Right cardiac atrium (tissue), 5 donors: Measurements from ENCODE around the gene TTC28. TPM values are rescaled to one million over a fixed set of nuclear protein-coding genes. Genes with fewer than 3 reads are reported as not detected.
"Not testable (repeated sequence)": the region's sequence is repeated elsewhere in the genome, so short reads cannot be mapped to it uniquely, and the experiment has no call there.

Experiments used
- ATAC-seq, 2 donors: fragments of 200-7000 bp; cut with Tn5 transposase; one replicate each; pipeline versions ENCODE4 v1.8.0 to v1.9.1; 2020; ENCODE audit warnings: moderate library complexity in 2 of 2, mild to moderate bottlenecking in 1 of 2
- DNase-seq, 3 donors: peaks; one replicate each; pipeline ENCODE4 v3.0.0-alpha.2; 2020
- H3K27ac ChIP-seq: one replicate; pipeline ENCODE4 v1.5.1; 2013; ENCODE audit warnings: mild to moderate bottlenecking, low read length, control low read depth, moderate library complexity
- H3K27me3 ChIP-seq: one replicate; pipeline ENCODE4 v1.6.1; 2013; ENCODE audit not compliant: control insufficient read depth, insufficient read depth
- H3K4me1 ChIP-seq: one replicate; pipeline ENCODE4 v1.6.1; 2013; ENCODE audit warnings: low read length; ENCODE audit not compliant: control insufficient read depth, insufficient read depth
- H3K4me3 ChIP-seq: one replicate; pipeline ENCODE4 v1.5.1; 2013; ENCODE audit warnings: low read length, control low read depth
- H3K9me3 ChIP-seq: one replicate; pipeline ENCODE4 v1.6.1; 2013; ENCODE audit warnings: low read length; ENCODE audit not compliant: control insufficient read depth
- WGBS: extraction: QIAGEN DNeasy Blood & Tissue Kit; methylation state at CpG from one replicate; pipeline ENCODE4 v1.1.7; 2013; 5-methylcytosine and 5-hydroxymethylcytosine counted together
- intact Hi-C, 4 donors: fragments of 100-400 bp; cut with DNase I; formaldehyde crosslinking; loops; one replicate each; pipeline versions ENCODE4 v1.11.0 to v1.14.0; 2022 to 2023
- polyA plus RNA-seq: library from polyadenylated mRNA; stranded (reverse); fragments of 200-250 nt; gene quantifications from one replicate; pipeline ENCODE4 v1.2.3, GENCODE V29; 2013
- total RNA-seq, 4 donors: library from RNA; stranded (reverse); fragmentation: NEBNext Ultra II Directional; extraction: Animal tissue kit (Norgen Biotek cat#: 25700); gene quantifications; one replicate each; pipeline ENCODE4 v1.2.1, GENCODE V29; 2021
- donor health status: healthy with polysubstance abuse.
- donor health status: DM: no; HTN: yes; CAD: no.
- donor health status: DM: no; HTN: no; CAD: no.
- donor health status: DM: no; HTN: yes; CAD: no; lungs with severe emphysema.
- donor health status: DM: yes; HTN: yes; CAD: no.

Gene TTC28
- total and polyA plus RNA-seq, 5 donors = 5.7 to 21.1 (median 18.9) TPM

DNA sequence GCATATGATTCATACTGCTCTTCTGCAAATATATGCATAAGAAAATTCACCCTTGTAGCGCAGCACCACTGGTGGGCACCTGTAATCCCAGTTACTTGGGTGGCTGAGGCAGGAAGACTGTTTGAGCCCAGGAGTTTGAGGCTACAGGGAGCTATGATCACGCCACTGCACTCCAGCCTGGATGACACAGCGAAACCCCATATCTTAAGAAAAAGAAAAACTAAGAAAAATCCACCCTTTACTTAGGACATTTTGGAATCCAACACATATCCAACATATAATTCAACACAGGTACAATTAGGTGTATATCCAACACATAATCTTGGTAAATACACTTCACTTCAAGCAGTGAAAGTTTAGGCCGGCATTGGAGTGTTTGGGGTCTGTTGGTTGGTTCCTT is 505.1 kb downstream of the TTC28 start:
- intact Hi-C loops = no loop called here
- Histone ChIP-seq H3K27me3 (no peaks in the 10 kb centered on the region), H3K4me3 (no peak overlapping the region), H3K4me1 (no peaks in the 10 kb centered on the region), H3K9me3 (no peaks in the 10 kb centered on the region), H3K27ac (no peak overlapping the region)
- 99% methylated on average over 4 of the region's 4 CpGs for whole genome bisulfite sequencing
- no peak for DNase-seq
- ATAC-seq = no peak

GRCh38 chr22:28172892-28173670 is 506.6 kb downstream of the TTC28 start:
- Histone ChIP-seq H3K4me1 (no peaks in the 10 kb centered on the region), H3K27ac (no peak overlapping the region), H3K27me3 (no peaks in the 10 kb centered on the region), H3K9me3 (no peaks in the 10 kb centered on the region), H3K4me3 (no peak overlapping the region)
- 63% methylated on average over 4 of the region's 4 CpGs for WGBS
- intact Hi-C loops = no loop called here
- ATAC-seq = no peak
- DNase-seq = no peak

GRCh38 chr22:28171712-28172111 is 507.9 kb downstream of the TTC28 start:
- no peaks in the 10 kb centered on the region for H3K27me3 ChIP-seq
- ATAC-seq = no peak

GRCh38 chr22:28171115-28171514 is 508.5 kb downstream of the TTC28 start:
- H3K27ac ChIP-seq = no peak overlapping the region
- ATAC-seq (peak; percentile 42 to 51), DNase-seq (no peak)
- no peak overlapping the region for H3K4me3 ChIP-seq
- no peaks in the 10 kb centered on the region for H3K27me3 ChIP-seq
- intact Hi-C loops = no loop called here
- H3K9me3 ChIP-seq = no peaks in the 10 kb centered on the region
- 54% methylated on average over 2 of the region's 2 CpGs for WGBS
- no peaks in the 10 kb centered on the region for H3K4me1 ChIP-seq

More at GRCh38 chr22:28171712-28172111, 507.9 kb downstream of the TTC28 start:
- no peak for DNase-seq
- intact Hi-C loops = no loop called here
- H3K4me1 ChIP-seq = no peaks in the 10 kb centered on the region
- H3K4me3 ChIP-seq = no peak overlapping the region
- H3K9me3 ChIP-seq = no peaks in the 10 kb centered on the region
- H3K27ac ChIP-seq = no peak overlapping the region

- intact Hi-C loops, DNase-seq, ATAC-seq, H3K27ac ChIP-seq, H3K27me3 ChIP-seq, H3K4me1 ChIP-seq, H3K4me3 ChIP-seq, H3K9me3 ChIP-seq: not testable (repeated sequence)
- WGBS = 98% methylated on average over 2 of the region's 2 CpGs
Measured at GRCh38 chr22:28169314-28169713, 510.3 kb downstream of the TTC28 start.

GRCh38 chr22:28155808-28156207 is 523.8 kb downstream of the TTC28 start:
- Histone ChIP-seq H3K4me3 (no peak overlapping the region), H3K9me3 (no peaks in the 10 kb centered on the region), H3K4me1 (no peaks in the 10 kb centered on the region), H3K27ac (no peak overlapping the region), H3K27me3 (no peaks in the 10 kb centered on the region)
- no peak for DNase-seq
- intact Hi-C loops = no loop called here
- ATAC-seq = no peak

GRCh38 chr22:28154861-28155260 is 524.8 kb downstream of the TTC28 start:
- ATAC-seq (no peak), DNase-seq (no peak)
- Histone ChIP-seq H3K4me3 (no peak overlapping the region), H3K27ac (no peak overlapping the region), H3K27me3 (no peaks in the 10 kb centered on the region), H3K9me3 (no peaks in the 10 kb centered on the region), H3K4me1 (no peaks in the 10 kb centered on the region)
- intact Hi-C loops = no loop called here
- 74% methylated on average over 2 of the region's 2 CpGs for WGBS

- 88% methylated on average over 4 of the region's 4 CpGs for WGBS
- Histone ChIP-seq H3K4me1 (no peaks in the 10 kb centered on the region), H3K27ac (no peak overlapping the region), H3K4me3 (no peak overlapping the region), H3K9me3 (no peaks in the 10 kb centered on the region), H3K27me3 (no peaks in the 10 kb centered on the region)
- DNase-seq (no peak), ATAC-seq (no peak)
- intact Hi-C loops = no loop called here
Measured at GRCh38 chr22:28151151-28151816, 528.4 kb downstream of the TTC28 start.

- Histone ChIP-seq H3K27me3 (no peaks in the 10 kb centered on the region), H3K4me3 (no peak overlapping the region), H3K4me1 (peaks cover under 1% of the 10 kb centered on the region), H3K9me3 (no peaks in the 10 kb centered on the region), H3K27ac (no peak overlapping the region)
- DNase-seq = no peak
- intact Hi-C loops = no loop called here
- 93% methylated on average over 6 of the region's 6 CpGs for WGBS
- no peak for ATAC-seq
Measured at GRCh38 chr22:28148816-28149465, 530.7 kb downstream of the TTC28 start.

GRCh38 chr22:28147401-28147800 is 532.2 kb downstream of the TTC28 start:
- 86% methylated on average over 2 of the region's 2 CpGs for WGBS
- DNase-seq (no peak), ATAC-seq (no peak)
- Histone ChIP-seq H3K9me3 (no peaks in the 10 kb centered on the region), H3K27ac (no peak overlapping the region), H3K4me3 (no peak overlapping the region), H3K27me3 (no peaks in the 10 kb centered on the region), H3K4me1 (peaks cover 2% of the 10 kb centered on the region)
- intact Hi-C loops = no loop called here
